ENCODE measurements around the gene CCR6.

Gene CCR6

DNA sequence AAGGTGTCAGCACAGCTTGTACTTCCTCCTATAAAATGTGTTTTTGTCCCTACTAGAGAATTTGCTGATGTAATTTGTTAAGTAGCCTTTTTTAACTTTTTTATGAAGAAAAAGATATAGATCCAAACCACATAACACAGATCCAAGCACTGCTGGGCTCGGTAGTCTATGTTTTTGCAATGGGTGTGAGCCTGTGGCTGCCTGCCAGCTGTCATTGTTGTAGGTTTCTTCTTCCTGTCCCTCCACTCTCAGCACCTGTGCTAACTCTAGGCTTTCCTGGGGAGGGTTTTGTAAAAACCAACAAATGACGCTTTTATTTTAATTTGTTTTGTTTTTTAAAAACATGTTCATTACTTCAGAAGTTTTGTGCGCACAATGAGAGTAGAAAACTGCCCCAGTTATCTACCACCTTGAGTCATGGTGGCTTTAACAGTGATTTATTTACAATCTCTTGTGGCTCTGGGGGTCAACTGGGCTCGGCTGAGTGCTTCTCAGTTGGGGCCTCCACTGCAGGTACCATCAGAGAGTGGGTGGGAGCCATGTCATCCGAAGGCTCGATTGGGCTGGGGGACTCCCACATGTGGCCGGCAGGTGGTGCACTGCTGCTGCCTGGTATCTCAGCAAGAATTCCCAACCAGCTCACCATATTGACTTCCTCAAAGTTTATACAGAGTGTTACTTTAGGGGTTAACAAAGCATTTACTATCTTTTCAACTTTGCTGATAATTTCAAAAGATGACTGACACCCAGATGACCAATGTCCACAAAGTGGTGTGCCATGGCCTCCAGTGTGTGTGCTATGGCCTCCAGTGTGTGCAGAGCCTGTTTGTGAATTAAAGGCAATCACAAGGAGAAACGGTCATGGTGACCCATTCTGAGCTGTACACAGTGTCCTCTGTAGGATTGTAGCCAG lies 3.0 kb upstream of the CCR6 start:
- DNase-seq (ENCODE audit: low read depth, low spot score), result no peak

DNA sequence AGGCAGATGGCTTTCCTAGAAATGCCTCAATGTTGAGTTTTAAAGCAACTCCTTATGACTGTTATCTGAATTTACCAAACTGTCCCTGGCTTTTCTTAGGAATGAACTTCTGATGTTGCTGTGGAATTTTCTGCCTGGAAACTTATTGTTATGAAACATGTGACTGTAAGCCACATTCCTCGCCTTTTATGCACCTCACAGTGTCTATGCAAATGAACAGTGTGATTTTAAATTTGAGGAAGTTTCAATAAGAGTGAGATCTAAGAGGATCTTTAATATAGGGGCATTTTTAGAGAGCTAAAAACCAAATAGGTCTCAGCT lies 2.4 kb upstream of the CCR6 start:
- DNase-seq (ENCODE audit: low read depth, low spot score), result no peak

- DNase-seq (ENCODE audit: low read depth, low spot score), result no peak
Observed at GRCh38 chr6:167121335-167121841, 1.5 kb upstream of the CCR6 start.

DNA sequence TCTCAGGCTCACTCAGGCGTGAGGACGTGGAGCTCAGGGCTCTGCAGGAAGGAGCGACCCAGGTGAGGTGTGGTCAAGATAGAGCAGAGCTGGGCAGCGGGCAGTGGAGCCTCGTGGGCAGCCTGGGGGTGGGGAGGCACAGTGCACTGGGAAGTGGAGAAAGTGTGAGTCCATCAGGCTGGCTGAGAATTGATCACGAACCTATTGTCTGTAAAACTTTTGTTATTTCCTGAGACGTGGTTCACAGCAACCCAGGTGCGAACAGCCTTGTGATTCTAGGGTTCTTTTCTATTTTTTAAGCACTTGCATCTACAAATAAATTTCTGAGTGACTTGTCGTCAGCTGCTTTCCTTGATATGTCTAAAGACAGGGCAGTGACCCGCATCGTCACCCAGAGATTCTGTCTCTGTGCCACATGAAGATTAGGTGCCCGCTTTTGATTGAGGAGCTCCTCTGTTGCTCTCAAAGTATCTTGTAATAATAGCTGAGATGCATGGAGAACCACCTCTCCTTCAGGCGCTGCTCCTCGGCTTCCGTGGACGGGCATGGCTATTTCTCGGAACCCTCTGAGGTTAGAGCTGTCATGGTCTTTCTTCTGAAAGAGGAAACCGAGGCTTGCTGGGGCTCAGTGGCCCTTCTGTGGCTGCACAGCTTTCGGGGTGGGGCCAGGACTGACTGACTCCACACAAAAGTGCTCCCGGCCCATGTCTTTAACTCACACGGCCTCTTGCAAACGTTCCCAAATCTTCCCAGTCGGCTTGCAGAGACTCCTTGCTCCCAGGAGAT lies 662 bp upstream of the CCR6 start:
- DNase-seq (ENCODE audit: low read depth, low spot score), result no peak

- DNase-seq (ENCODE audit: low read depth, low spot score), result no peak
Observed at GRCh38 chr6:167124753-167125152, 1.9 kb downstream of the CCR6 start.

DNA sequence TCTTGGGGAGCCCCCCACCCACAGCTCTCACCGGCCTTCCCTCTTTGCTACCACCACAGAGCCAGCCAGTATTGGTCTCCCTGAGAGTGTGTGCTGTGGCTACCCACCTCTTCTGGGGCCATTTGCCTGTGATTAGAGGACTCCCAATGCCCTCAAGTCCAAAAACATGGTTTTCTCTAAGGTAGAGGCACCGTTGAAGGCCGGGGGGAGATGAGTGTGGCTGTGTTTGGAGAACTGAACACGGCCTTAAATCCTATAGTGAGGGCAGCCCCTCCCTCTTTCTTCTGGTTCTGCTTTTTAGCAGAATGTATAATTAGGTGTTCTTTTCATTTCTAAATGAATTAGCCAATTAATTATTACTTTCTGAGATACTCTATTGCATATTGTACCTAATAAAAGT lies 2.5 kb downstream of the CCR6 start:
- no peak for DNase-seq (ENCODE audit: low read depth, low spot score)

GRCh38 chr6:167125855-167126349 lies 3.0 kb downstream of the CCR6 start:
- no peak for DNase-seq (ENCODE audit: low read depth, low spot score)

DNA sequence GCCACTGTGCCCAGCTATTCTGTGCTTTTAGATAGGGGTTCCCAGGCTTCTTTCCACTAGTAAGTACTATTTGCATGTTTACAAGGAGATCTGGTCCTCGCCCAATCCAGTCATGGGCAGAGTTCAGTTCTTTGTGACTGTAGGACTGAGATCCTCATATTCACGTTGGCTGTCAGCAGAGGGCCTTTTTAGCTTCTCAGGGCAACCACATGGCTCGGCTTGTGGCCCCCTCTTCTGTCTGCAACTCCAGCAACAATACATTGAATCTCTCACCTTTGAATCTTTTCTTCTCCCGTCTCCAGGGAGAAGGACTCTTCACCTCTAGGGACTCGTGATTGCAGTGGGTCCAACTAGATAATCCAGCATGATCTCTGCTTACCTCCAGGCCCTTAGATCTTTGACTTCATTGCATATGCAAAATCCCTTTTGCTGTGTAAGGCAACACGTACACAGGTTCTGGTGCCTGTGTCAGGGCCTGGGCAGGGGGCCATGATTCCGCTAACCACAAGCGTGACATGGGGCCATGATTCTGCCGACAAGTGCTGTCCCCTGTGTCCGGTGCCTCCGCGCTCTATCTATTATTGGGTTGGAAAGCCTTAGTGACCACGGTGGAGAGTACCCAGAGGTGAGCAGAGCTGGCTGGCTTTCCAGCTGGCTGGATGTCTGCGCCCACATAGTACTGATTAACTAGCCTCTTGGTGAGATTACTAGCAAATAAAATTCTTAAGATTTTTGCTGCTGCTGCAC lies 5.1 kb downstream of the CCR6 start:
- no peak for DNase-seq (ENCODE audit: low read depth, low spot score)

GRCh38 chr6:167129159-167129558 lies 6.3 kb downstream of the CCR6 start:
- no peak for DNase-seq (ENCODE audit: low read depth, low spot score)

DNA sequence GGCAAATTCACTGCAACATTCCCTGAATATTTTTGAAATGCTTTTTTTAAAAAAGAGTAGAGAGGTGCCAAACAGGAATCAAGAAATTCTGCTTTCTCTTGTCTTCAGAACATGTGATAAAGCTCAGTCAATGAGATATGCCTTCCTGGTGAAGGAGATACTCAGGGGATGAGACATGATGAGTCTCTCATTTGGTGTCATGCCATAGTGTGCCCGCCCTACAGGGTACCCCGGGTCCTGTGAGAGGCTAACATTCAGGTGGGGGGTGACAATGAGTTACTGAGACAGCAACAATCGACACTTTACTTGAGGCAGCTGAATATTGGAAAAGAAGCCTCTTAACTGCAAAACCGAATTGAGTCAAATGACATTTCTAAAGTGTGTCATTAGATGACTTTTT lies 6.7 kb downstream of the CCR6 start:
- no peak for DNase-seq (ENCODE audit: low read depth, low spot score)

DNA sequence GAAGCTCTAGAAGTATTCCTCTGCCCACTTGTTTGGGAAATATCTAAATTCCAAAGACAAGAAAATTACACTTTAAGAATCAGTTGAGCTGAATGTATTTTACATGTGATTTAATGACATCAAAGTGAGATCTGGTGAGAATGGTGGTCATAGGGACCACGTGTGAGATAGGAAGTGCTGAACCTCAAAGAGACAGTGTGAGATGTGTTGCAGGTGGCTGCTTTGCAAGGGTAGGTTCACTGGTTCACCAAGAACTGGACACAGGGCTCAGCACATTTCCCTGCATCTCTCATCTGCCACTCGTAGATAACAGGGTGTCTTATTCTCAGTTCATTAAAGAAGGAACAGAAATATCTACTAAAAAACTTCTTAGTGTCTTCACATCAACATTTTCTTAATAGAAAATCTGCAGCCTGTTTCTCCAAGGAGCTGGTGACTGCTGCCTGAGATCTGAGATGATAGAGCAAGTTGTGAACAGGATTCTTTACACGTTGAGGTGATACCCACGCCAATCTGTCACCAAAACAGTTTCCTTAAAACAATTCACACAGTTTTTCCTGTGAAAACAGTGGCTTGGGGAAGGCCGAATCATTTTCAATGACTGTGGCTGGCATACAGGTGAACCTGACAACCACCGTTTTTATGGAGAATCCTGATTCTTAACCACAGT lies 7.2 kb downstream of the CCR6 start:
- no peak for DNase-seq (ENCODE audit: low read depth, low spot score)

DNA sequence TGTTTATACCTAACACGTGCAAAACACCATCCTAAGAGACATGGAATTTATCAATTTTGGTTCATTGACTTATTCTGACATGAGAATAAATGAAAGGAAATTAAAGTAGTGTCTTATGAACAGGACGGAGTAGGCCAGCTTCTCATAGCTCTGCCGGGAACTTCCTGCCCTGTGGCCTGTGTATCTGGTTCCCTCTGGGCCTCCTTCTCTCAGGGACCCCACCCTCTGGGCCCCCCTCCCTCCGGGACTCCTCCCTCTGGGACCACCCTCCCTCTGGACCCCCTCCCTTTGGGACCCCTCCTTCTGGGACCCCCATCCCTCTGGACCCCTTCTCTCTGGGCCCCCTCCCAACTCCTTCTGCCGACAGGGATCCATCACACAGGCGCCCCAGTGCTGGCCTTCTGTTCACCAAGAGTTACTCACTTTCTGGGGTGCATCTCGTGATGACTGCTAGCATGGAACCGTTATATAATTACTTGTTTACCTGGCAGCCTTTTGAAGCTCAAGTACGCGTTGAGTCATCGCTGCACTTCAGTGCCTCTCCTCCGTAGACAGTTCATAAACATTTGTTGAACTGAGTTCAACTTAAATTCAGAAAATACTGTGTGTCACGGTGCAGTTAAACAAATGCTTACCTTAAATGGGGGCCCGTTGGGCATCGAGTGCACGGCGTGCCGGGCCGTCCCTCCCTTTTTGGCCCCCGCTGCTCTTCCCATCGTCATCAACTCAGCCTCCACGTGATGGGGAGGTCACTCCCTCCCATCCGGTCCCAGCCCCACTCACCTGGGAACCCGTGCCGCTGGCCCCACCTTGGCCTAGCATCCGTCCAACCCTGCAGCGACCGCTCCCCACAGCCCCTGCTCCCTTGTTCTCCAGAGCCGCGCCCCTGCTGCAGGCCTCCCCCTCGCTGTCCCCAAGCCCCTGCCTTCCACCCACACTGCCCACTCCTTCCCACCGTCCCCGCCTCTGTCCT lies 8.1 kb downstream of the CCR6 start:
- no peak for DNase-seq (ENCODE audit: low read depth, low spot score)

DNA sequence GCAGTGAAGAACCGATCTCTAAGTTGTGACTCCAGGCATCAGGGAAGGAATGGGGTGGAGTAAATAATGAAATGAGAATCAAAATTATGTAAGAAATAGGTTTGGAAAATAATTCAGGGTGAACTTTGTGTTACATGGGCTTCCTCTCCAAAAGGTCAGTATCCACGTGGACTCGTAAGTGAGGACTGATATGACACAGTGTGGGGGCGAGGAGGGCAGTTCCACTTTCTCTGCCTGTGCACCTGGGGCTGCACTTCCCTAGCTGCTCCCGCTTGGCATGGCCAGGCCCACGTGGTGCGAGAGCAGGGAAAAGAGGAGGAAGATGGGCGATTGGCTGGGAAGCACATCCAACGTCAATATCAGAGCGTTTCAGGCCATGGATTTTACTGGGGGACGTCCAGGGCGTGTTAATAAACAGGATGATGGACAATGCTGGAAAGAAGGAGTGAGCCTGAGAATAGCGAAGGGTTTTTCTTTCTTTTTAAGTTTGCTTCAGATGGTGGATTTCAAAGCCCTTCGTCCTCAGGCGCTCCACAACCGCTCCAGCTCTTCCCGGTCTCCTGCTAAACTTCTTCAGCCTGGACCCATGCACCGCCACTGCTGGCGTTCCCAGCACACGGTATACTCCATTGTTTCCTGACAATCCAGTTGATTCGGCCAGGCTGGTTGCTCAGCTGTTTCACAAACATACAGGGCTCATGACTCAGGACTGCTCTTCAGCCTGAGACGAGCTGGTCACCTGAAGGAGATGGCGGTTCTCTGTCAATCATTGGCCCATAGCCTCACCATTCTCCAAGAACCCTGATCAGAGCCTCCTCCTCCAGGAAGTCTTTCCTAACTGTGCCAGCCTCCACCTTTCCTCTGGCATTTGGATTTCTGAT lies 11.8 kb downstream of the CCR6 start:
- DNase-seq (ENCODE audit: low read depth, low spot score), result no peak

- DNase-seq (ENCODE audit: low read depth, low spot score), result no peak
Observed at GRCh38 chr6:167136376-167136775, 13.5 kb downstream of the CCR6 start.

DNA sequence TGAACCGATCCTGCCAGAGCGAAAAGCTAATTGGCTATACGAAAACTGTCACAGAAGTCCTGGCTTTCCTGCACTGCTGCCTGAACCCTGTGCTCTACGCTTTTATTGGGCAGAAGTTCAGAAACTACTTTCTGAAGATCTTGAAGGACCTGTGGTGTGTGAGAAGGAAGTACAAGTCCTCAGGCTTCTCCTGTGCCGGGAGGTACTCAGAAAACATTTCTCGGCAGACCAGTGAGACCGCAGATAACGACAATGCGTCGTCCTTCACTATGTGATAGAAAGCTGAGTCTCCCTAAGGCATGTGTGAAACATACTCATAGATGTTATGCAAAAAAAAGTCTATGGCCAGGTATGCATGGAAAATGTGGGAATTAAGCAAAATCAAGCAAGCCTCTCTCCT lies 14.2 kb downstream of the CCR6 start:
- DNase-seq (ENCODE audit: low read depth, low spot score), result no peak

DNA sequence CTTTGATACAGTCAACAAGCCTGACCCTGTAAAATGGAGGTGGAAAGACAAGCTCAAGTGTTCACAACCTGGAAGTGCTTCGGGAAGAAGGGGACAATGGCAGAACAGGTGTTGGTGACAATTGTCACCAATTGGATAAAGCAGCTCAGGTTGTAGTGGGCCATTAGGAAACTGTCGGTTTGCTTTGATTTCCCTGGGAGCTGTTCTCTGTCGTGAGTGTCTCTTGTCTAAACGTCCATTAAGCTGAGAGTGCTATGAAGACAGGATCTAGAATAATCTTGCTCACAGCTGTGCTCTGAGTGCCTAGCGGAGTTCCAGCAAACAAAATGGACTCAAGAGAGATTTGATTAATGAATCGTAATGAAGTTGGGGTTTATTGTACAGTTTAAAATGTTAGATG lies 15.0 kb downstream of the CCR6 start:
- DNase-seq (ENCODE audit: low read depth, low spot score), result no peak

DNA sequence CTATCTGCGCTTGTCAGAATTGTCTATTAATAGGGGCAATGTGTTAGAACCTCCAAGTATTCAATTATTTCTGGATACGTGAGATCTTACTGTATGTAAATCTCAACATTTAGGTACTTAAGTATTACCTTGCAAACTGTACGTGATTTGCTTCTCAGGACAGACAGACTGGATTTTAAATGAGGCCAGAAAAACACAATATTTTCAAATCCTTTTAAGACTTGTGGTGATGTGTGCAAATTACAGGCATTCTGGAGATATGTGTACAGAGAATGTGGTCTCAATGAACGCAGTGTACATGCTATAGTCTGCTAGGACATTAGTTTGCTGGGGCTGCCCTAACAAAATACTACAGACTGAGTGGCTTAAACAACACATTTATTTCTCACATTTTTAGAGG lies 16.9 kb downstream of the CCR6 start:
- DNase-seq (ENCODE audit: low read depth, low spot score), result no peak

GRCh38 chr6:167140589-167141474 lies 17.9 kb downstream of the CCR6 start:
- no peak for DNase-seq (ENCODE audit: low read depth, low spot score)

Measured in brain pericyte (primary cell).